WTC11 (cell line): Measurements from ENCODE around the gene LYSMD3.

Experiments used
- ATF3 ChIP-seq: sonication (generic); formaldehyde crosslinking; conservative IDR thresholded peaks from 2 replicates; pipeline ENCODE4 v1.8.1; 2022; ENCODE audit warnings: mild to moderate bottlenecking, missing genetic modification reagents
- MAX ChIP-seq: sonication (generic); formaldehyde crosslinking; IDR thresholded peaks from 2 replicates; pipeline ENCODE4 v1.8.0; 2022; ENCODE audit warnings: mild to moderate bottlenecking, missing genetic modification reagents
- TEAD4 ChIP-seq: sonication (generic); formaldehyde crosslinking; IDR thresholded peaks from 2 replicates; pipeline ENCODE4 v1.8.0; 2022; ENCODE audit warnings: mild to moderate bottlenecking, missing genetic modification reagents
- TF ChIP-seq, protein P1 (sequence below): fragments of 200-600 bp; IDR thresholded peaks from 2 replicates; pipeline ENCODE4 v1.8.0; 2022; ENCODE audit warnings: antibody characterized with exemption

GRCh38 chr5:90553711-90554110, 24.3 kb upstream of the LYSMD3 start:
- TF ChIP-seq TEAD4 (CRISPR knock-in tag) = no peak
- TF ChIP-seq MAX (CRISPR knock-in tag) = no peak
- TF ChIP-seq, protein P1, sequence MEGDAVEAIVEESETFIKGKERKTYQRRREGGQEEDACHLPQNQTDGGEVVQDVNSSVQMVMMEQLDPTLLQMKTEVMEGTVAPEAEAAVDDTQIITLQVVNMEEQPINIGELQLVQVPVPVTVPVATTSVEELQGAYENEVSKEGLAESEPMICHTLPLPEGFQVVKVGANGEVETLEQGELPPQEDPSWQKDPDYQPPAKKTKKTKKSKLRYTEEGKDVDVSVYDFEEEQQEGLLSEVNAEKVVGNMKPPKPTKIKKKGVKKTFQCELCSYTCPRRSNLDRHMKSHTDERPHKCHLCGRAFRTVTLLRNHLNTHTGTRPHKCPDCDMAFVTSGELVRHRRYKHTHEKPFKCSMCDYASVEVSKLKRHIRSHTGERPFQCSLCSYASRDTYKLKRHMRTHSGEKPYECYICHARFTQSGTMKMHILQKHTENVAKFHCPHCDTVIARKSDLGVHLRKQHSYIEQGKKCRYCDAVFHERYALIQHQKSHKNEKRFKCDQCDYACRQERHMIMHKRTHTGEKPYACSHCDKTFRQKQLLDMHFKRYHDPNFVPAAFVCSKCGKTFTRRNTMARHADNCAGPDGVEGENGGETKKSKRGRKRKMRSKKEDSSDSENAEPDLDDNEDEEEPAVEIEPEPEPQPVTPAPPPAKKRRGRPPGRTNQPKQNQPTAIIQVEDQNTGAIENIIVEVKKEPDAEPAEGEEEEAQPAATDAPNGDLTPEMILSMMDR = no peak
- no peak for TF ChIP-seq ATF3 (CRISPR knock-in tag)
